Inflammatory macrophage treated with lipopolysaccharide for 1 hour (primary cell): ENCODE measurements around the gene HECTD1.
"Not testable (repeated sequence)": the region's sequence is repeated elsewhere in the genome, so short reads cannot be mapped to it uniquely, and the experiment has no call there.

Experiments
- DNase-seq, 2 donors: peaks; one replicate each; pipeline ENCODE4 v3.0.0-alpha.2; 2020 to 2022

Gene HECTD1

GRCh38 chr14:31224808-31225207 lies 17.2 kb upstream of the HECTD1 start:
- no peak for DNase-seq

- DNase-seq, result no peak
Measured at GRCh38 chr14:31223331-31223730, 15.7 kb upstream of the HECTD1 start.

GRCh38 chr14:31222834-31223233 lies 15.2 kb upstream of the HECTD1 start:
- no peak for DNase-seq

- no peak for DNase-seq
Measured at GRCh38 chr14:31221266-31221665, 13.7 kb upstream of the HECTD1 start.

GRCh38 chr14:31219169-31219568 lies 11.6 kb upstream of the HECTD1 start:
- no peak for DNase-seq

- DNase-seq, result no peak
Measured at GRCh38 chr14:31216359-31216758, 8.8 kb upstream of the HECTD1 start.

- DNase-seq, result peak in 1 of 2 donors; percentile 54
Measured at GRCh38 chr14:31212893-31213292, 5.3 kb upstream of the HECTD1 start.

- no peak for DNase-seq
Measured at GRCh38 chr14:31209605-31210004, 2.0 kb upstream of the HECTD1 start.

- DNase-seq, result no peak
Measured at GRCh38 chr14:31208546-31209424, 1.2 kb upstream of the HECTD1 start.

GRCh38 chr14:31207287-31207754 lies 272 bp downstream of the HECTD1 start:
- DNase-seq, result peak in 1 of 2 donors; percentile 80

GRCh38 chr14:31206536-31207286 lies 882 bp downstream of the HECTD1 start:
- DNase-seq, result peak; percentile 19 to 36

GRCh38 chr14:31205681-31206535 lies 1.7 kb downstream of the HECTD1 start:
- no peak for DNase-seq

- DNase-seq, result no peak
Measured at GRCh38 chr14:31204593-31205534, 2.7 kb downstream of the HECTD1 start.

GRCh38 chr14:31203899-31204592 lies 3.5 kb downstream of the HECTD1 start:
- DNase-seq, result not testable (repeated sequence)

GRCh38 chr14:31203414-31203742 lies 4.2 kb downstream of the HECTD1 start:
- no peak for DNase-seq

GRCh38 chr14:31201111-31201510 lies 6.5 kb downstream of the HECTD1 start:
- no peak for DNase-seq

GRCh38 chr14:31200702-31200990 lies 6.9 kb downstream of the HECTD1 start:
- DNase-seq, result no peak

- DNase-seq, result no peak
Measured at GRCh38 chr14:31197671-31198070, 9.9 kb downstream of the HECTD1 start.

GRCh38 chr14:31196839-31197492 lies 10.6 kb downstream of the HECTD1 start:
- peak in 1 of 2 donors; percentile 6 for DNase-seq

GRCh38 chr14:31194661-31195060 lies 12.9 kb downstream of the HECTD1 start:
- DNase-seq, result no peak

- no peak for DNase-seq
Measured at GRCh38 chr14:31194095-31194494, 13.5 kb downstream of the HECTD1 start.
